Fibroblast of villous mesenchyme (primary cell): ENCODE data around the gene CKB. TPM values are rescaled to one million over a fixed set of nuclear protein-coding genes. Genes with fewer than 3 reads are reported as not detected.

Experiments used
- DNase-seq: peaks from one replicate; pipeline ENCODE4 v3.0.0-alpha.2; 2010; ENCODE audit warnings: low read depth
- H3K4me3 ChIP-seq: 2 replicates; pipeline ENCODE4 v1.5.1; 2011; ENCODE audit warnings: low read depth, mild to moderate bottlenecking, low read length
- CTCF ChIP-seq: IDR thresholded peaks from 2 replicates; pipeline ENCODE4 v1.5.1; 2012; ENCODE audit warnings: low read depth, mild to moderate bottlenecking, low read length; ENCODE audit not compliant: insufficient read depth
- total RNA-seq: library from RNA; depleted of rRNA; stranded (reverse); fragments of >200 nt; gene quantifications from 2 replicates; pipeline ENCODE4 v1.2.3, GENCODE V29; 2012

The CKB gene
- total RNA-seq, 1 donor = 17.7 TPM

GRCh38 chr14:103495854-103496253 is 26.8 kb downstream of the CKB start:
- no peak overlapping the region for H3K4me3 ChIP-seq
- DNase-seq = no peak
- TF ChIP-seq CTCF = no peak

DNA sequence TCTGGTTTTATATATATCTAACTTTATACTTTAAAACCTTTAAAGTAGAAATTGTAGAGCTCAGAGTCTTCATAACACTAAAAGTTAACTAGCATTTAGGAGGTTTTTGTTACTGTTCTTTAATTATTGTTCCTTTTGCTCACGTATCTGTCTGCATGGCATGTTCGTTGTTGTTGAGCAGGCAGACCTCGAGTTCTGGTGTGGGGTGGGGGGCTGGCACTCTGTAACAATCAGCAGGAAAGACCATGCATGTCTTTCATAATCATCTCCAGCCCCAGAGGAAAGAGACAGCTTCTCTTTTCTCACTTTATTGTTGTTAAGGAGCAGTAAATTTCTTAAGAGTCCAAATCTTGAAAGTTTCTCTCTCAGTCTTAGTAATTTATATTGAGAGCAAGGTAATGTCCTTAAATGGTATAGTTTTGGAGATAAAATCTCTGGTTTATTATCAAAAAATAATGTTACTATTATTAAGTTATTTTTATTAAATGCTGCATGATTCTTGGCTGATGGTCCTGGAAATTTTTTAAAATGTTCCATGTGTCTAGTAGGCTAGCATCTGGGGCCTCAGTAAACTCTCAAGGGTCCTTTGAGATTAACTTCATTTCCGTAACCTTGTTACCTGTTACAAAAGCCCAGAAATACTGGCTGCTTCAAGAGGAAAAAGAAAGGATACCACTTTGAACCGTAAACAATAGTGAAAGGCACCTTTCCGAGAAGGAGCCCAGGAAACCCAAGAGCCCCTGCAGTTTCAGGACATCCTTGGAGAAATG is 30.3 kb downstream of the CKB start:
- no peak overlapping the region for H3K4me3 ChIP-seq
- DNase-seq = no peak

DNA sequence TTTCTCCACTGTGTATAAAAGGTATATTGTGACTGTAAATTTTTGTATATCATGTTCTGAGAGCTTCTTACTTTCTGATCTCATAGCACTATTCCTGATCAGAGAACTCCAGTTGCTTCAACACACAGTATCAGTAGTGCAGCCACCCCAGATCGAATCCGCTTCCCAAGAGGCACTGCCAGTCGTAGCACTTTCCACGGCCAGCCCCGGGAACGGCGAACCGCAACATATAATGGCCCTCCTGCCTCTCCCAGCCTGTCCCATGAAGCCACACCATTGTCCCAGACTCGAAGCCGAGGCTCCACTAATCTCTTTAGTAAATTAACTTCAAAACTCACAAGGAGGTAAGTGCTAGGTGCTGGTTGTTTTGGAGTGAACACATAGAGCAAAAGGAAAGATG is 30.9 kb downstream of the CKB start:
- TF ChIP-seq CTCF = no peak
- no peak for DNase-seq
- no peak overlapping the region for H3K4me3 ChIP-seq

More for the DNA sequence above, 30.3 kb downstream of the CKB start:
- no peak for TF ChIP-seq CTCF

DNA sequence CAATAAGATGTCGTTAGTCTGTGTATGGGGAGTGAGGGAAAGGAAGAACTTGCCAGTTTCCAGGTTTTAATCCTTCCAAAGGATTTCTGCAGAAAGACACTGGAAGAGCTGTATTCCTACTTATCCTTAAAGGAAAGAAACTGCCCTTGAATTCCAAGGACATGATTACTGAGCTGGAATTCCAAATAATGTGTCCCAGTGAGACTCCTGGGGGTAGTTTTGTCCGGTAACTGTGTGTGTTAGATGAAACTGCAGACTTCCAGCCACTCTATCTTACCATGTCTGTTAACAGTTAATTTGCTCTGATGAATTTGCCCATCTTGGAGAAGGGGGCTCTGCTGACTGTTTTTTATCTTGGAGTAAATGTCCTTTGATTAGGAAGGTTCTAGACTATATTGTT is 33.0 kb downstream of the CKB start:
- H3K4me3 ChIP-seq = no peak overlapping the region
- DNase-seq = no peak
- TF ChIP-seq CTCF = no peak

DNA sequence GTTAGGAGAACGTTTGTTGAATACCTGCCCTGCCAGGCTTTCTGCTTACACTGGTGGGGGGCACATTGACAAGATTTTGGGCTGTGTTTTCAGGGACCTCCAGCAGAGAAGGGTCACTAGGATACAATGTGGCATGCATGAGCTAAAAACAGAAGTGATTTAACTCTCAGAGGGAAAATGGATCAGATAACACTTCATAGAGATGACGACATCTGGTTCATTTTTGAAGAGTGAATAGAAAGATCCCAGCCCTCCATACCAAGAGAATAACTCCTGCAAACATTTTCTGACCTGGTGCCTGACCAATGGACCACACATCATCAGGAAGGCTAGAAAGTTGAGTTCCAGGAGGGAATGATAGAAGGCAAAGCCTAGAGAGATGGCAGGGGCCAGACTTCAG is 33.7 kb downstream of the CKB start:
- TF ChIP-seq CTCF = no peak

GRCh38 chr14:103488071-103488470 is 34.6 kb downstream of the CKB start:
- TF ChIP-seq CTCF = no peak
- no peak for DNase-seq
- no peak overlapping the region for H3K4me3 ChIP-seq

More for the DNA sequence above, 33.7 kb downstream of the CKB start:
- DNase-seq = peak; percentile 18
- no peak overlapping the region for H3K4me3 ChIP-seq

- TF ChIP-seq CTCF = no peak
- no peak overlapping the region for H3K4me3 ChIP-seq
- no peak for DNase-seq
Measured at GRCh38 chr14:103485504-103485903, 37.1 kb downstream of the CKB start.
